ENCODE measurements around the gene CD8B2. TPM values are rescaled to one million over a fixed set of nuclear protein-coding genes. Genes with fewer than 3 reads are reported as not detected.

The CD8B2 gene
- total and polyA plus RNA-seq, 2 of the 13 experiments (the other 11 are each of a cell fraction or from before 2014, with no cell fraction given) = not detected

DNA sequence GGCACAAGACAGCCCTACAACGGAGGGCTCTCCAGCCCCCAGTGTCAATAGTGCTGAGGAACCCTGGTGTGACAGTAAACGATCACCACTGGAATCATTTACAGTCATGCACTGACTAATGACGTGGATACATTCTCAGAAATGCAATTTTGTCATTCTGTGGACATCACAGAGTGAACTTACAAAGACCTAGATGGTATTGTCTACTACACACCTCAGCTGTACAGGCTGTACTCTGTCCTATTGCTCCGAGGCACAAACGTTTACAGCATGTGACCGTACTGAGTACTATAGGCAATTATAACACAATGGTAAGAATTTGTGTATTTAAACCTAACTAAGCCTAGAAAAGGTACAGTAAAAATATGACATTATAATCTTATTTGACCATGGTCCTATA lies 67.2 kb downstream of the CD8B2 start:
- intact Hi-C loops (cut with micrococcal nuclease; ENCODE audit: unreplicated experiment) = no loop called here
- no peak for FAIRE-seq

More for the DNA sequence above, 67.2 kb downstream of the CD8B2 start:
- no peak for ATAC-seq
- no peak overlapping the region for H2AFZ ChIP-seq (ENCODE audit: low read length)
- no peaks in the 10 kb centered on the region for H3K36me3 ChIP-seq (replicated peaks in 1 of 2; ENCODE audit: control insufficient read depth in 1 of 2, insufficient read depth in 2 of 2, low read length in 2 of 2)
- H3K79me2 ChIP-seq (ENCODE audit: insufficient read depth, low read length) = no peaks in the 10 kb centered on the region
- DNase-seq (ENCODE audit: low spot score) = no peak
- H3K27ac ChIP-seq (ENCODE audit: extremely low read length, insufficient read depth, low read length) = no peak overlapping the region
- no peak overlapping the region for H3K4me3 ChIP-seq (replicated peaks in 1 of 3; ENCODE audit: insufficient read depth in 1 of 3, low read depth in 2 of 3, low read length in 3 of 3)
- POLR2A ChIA-PET = no interaction called here
- no peaks in the 10 kb centered on the region for H4K20me1 ChIP-seq (ENCODE audit: insufficient read depth, low read length)
- 12% methylated on average over 6 of the region's 6 CpGs for WGBS (ENCODE audit: low lambda C conversion rate)
- BruUV-seq (replicated peaks) = no TSS peak
- H3K4me2 ChIP-seq (ENCODE audit: low read depth, low read length) = no peak overlapping the region
- no peaks in the 10 kb centered on the region for H3K9me3 ChIP-seq (ENCODE audit: low read length)
- in situ Hi-C loops (cut with HindIII; ENCODE audit: extremely low pct_ligation_motif_present, low pct_unique_long_range_greater_than_20kb) = no loop called here
- CTCF ChIA-PET (ENCODE audit: low intra/inter-chr PET ratio, low total read pairs) = no interaction called here
- peaks cover 16% of the 10 kb centered on the region for H3K4me1 ChIP-seq (ENCODE audit: insufficient read depth, low read length)
- no peaks in the 10 kb centered on the region; a peak in 1 of 5 replicates for H3K27me3 ChIP-seq (ENCODE audit: control insufficient read depth in 1 of 2, insufficient read depth in 2 of 2, low read length in 2 of 2)
- TF ChIP-seq, protein P1, sequence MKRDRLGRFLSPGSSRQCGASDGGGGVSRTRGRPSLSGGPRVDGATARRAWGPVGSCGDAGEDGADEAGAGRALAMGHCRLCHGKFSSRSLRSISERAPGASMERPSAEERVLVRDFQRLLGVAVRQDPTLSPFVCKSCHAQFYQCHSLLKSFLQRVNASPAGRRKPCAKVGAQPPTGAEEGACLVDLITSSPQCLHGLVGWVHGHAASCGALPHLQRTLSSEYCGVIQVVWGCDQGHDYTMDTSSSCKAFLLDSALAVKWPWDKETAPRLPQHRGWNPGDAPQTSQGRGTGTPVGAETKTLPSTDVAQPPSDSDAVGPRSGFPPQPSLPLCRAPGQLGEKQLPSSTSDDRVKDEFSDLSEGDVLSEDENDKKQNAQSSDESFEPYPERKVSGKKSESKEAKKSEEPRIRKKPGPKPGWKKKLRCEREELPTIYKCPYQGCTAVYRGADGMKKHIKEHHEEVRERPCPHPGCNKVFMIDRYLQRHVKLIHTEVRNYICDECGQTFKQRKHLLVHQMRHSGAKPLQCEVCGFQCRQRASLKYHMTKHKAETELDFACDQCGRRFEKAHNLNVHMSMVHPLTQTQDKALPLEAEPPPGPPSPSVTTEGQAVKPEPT (CRISPR knock-in tag; IDR thresholded peaks at IDR 0.05; ENCODE audit: low read depth) = no peak
- TF ChIP-seq GATAD2A (CRISPR knock-in tag; IDR thresholded peaks at IDR 0.05) = no peak
- TF ChIP-seq ZNF709 (CRISPR knock-in tag; IDR thresholded peaks at IDR 0.05) = no peak
- TF ChIP-seq MEF2D (CRISPR knock-in tag; IDR thresholded peaks at IDR 0.05) = no peak
- no peak for TF ChIP-seq KLF12 (CRISPR knock-in tag; IDR thresholded peaks at IDR 0.05; ENCODE audit: borderline replicate concordance)
- TF ChIP-seq CREB1 (IDR thresholded peaks at IDR 0.05) = peak; percentile 57
- TF ChIP-seq CREB1 (CRISPR knock-in tag; IDR thresholded peaks at IDR 0.05) = no peak
- no peak for TF ChIP-seq ZNF639 (CRISPR knock-in tag; conservative IDR thresholded peaks at IDR 0.05)
- H3K9ac ChIP-seq (ENCODE audit: insufficient read depth, low read depth, low read length) = no peak overlapping the region
